PC-9 (cell line): ENCODE results near the gene SHISAL1. TPM values are rescaled to one million over a fixed set of nuclear protein-coding genes. Genes with fewer than 3 reads are reported as not detected.

Experiments
- BruUV-seq: library from RNA; stranded (reverse); fragments of 400-500 nt; replicated peaks from 2 replicates; lab custom pipeline; 2021; lab: Mats Ljungman, UMichigan
- CTCF ChIA-PET: fragments of 300-600 bp; sonication (Branson Sonifier 250); formaldehyde crosslinking; loops from one replicate; lab custom pipeline; 2022; ENCODE audit warnings: antibody characterized with exemption; lab: Charles Lee
- POLR2A ChIA-PET: fragments of 300-600 bp; sonication (Branson Sonifier 250); formaldehyde crosslinking; loops from one replicate; lab custom pipeline; 2022; ENCODE audit warnings: antibody characterized with exemption; ENCODE audit not compliant: unreplicated experiment; lab: Charles Lee
- DNase-seq, 2 experiments: peaks; one replicate each; pipeline versions ENCODE4 v3.0.0 to v3.0.0-alpha.2; 2015 to 2022; ENCODE audit warnings: mixed read lengths in 1 of 2
- H2AFZ ChIP-seq: fragments of 200-600 bp; sonication (generic); 2 replicates; pipeline ENCODE4 v1.8.1; 2017; ENCODE audit warnings: antibody characterized with exemption
- H3F3A ChIP-seq: fragments of 200-600 bp; sonication (generic); 2 replicates; pipeline ENCODE4 v1.8.1; 2017; ENCODE audit warnings: antibody characterized with exemption, mild to moderate bottlenecking, low read depth; ENCODE audit not compliant: insufficient read depth
- H3K27ac ChIP-seq: fragments of 200-600 bp; sonication (generic); 2 replicates; pipeline ENCODE4 v1.6.1; 2016; ENCODE audit warnings: mixed run types
- H3K27me3 ChIP-seq: fragments of 200-600 bp; sonication (generic); 2 replicates; pipeline ENCODE4 v1.6.1; 2016; ENCODE audit warnings: low read depth, mixed run types; ENCODE audit not compliant: insufficient read depth
- H3K36me3 ChIP-seq: fragments of 200-600 bp; sonication (generic); 2 replicates; pipeline ENCODE4 v1.6.1; 2016; ENCODE audit warnings: low read depth, mixed run types
- H3K4me1 ChIP-seq: fragments of 200-600 bp; sonication (generic); replicated peaks from 2 replicates; pipeline ENCODE4 v1.6.1; 2016; ENCODE audit warnings: mixed run types; ENCODE audit not compliant: insufficient read depth
- H3K4me2 ChIP-seq: fragments of 200-600 bp; sonication (generic); 2 replicates; pipeline ENCODE4 v1.6.1; 2017; ENCODE audit warnings: mixed run types
- H3K4me3 ChIP-seq: fragments of 200-600 bp; sonication (generic); 2 replicates; pipeline ENCODE4 v1.6.1; 2016; ENCODE audit warnings: mixed run types
- H3K79me2 ChIP-seq: fragments of 200-600 bp; sonication (generic); 2 replicates; pipeline ENCODE4 v1.6.1; 2017; ENCODE audit warnings: low read depth, mixed run types
- H3K9me2 ChIP-seq: fragments of 200-600 bp; sonication (generic); 2 replicates; pipeline ENCODE4 v1.8.1; 2017; ENCODE audit warnings: mild to moderate bottlenecking; ENCODE audit not compliant: insufficient read depth
- H3K9me3 ChIP-seq: fragments of 200-600 bp; sonication (generic); 2 replicates; pipeline ENCODE4 v1.8.1; 2016; ENCODE audit warnings: low read depth; ENCODE audit not compliant: insufficient read depth
- H4K20me1 ChIP-seq: fragments of 200-600 bp; sonication (generic); 2 replicates; pipeline ENCODE4 v1.8.1; 2017; ENCODE audit not compliant: insufficient read depth
- EZH2 ChIP-seq: fragments of 200-600 bp; sonication (generic); IDR thresholded peaks from 2 replicates; pipeline ENCODE4 v1.8.0; 2017; ENCODE audit warnings: antibody characterized with exemption, low read depth
- intact Hi-C: fragments of 100-400 bp; cut with micrococcal nuclease; formaldehyde crosslinking; loops from one replicate; pipeline ENCODE4 v1.10.0; 2022; ENCODE audit not compliant: unreplicated experiment
- total RNA-seq: library from RNA; stranded (reverse); gene quantifications from 2 replicates; pipeline ENCODE4 v1.2.3, GENCODE V29; 2021
- TF ChIP-seq, protein P1 (sequence below): fragments of 200-600 bp; sonication (generic); conservative IDR thresholded peaks from 2 replicates; pipeline ENCODE4 v1.6.1; 2017; ENCODE audit warnings: mixed run types, antibody characterized with exemption, mild to moderate bottlenecking, moderate library complexity

Gene SHISAL1
- total RNA-seq, 1 experiment from 2014 or later: 0.94 TPM

DNA sequence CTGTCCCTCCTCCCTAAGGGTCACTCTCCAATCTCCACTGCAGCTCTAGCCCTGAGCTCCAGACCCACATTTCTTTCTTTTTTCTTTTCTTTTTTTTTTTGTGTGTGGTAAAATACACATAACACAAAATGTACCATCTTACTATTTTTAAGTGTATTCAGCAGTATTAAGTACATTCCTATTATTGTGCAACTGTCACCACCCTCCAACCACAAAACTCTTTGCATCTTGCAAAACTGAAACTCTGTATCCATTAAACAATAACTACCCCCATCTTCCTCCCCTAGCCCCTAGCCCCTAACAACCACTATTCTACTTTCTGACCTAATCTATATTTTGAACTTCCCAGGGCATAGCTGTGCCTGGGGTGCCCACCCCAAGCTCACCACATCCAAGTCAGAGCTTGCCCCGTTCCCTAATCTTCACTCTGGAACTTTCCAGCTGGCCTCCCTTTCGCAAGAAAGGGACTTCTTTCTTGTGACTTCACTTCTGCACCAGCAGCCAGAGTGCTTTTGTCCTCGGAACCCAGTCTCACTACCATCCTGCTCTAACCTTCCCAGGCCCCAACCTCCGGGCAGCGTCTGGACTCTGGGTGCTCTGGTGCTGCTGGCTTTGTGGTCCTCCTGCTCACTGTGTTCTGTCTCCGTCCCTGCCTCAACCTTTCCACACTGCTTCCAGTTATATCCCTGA, 101.3 kb downstream of the SHISAL1 start:
- Histone ChIP-seq H3K36me3 (no peaks in the 10 kb centered on the region), H3K9me3 (peaks cover 10% of the 10 kb centered on the region; the same call in 1 of the 2 replicates), H3K27ac (no peak overlapping the region), H3K79me2 (no peaks in the 10 kb centered on the region), H3K4me1 (no peaks in the 10 kb centered on the region), H3K27me3 (peaks cover 35% of the 10 kb centered on the region; the same call in 1 of the 2 replicates), H3K4me2 (no peak overlapping the region), H3K9me2 (no peaks in the 10 kb centered on the region), H2AFZ (no peak overlapping the region), H3K4me3 (no peak overlapping the region), H4K20me1 (no peaks in the 10 kb centered on the region), H3F3A (no peaks in the 10 kb centered on the region; the same call in 1 of the 2 replicates)
- no peak for DNase-seq
- CTCF ChIA-PET: interaction anchor here (0.7 kb wide), 1 partner anchor 570 kb away, joined by 3 read pairs; no protein-coding TSS in a partner anchor
- intact Hi-C loops: no loop called here
- no peak for TF ChIP-seq EZH2
- TF ChIP-seq, protein P1, sequence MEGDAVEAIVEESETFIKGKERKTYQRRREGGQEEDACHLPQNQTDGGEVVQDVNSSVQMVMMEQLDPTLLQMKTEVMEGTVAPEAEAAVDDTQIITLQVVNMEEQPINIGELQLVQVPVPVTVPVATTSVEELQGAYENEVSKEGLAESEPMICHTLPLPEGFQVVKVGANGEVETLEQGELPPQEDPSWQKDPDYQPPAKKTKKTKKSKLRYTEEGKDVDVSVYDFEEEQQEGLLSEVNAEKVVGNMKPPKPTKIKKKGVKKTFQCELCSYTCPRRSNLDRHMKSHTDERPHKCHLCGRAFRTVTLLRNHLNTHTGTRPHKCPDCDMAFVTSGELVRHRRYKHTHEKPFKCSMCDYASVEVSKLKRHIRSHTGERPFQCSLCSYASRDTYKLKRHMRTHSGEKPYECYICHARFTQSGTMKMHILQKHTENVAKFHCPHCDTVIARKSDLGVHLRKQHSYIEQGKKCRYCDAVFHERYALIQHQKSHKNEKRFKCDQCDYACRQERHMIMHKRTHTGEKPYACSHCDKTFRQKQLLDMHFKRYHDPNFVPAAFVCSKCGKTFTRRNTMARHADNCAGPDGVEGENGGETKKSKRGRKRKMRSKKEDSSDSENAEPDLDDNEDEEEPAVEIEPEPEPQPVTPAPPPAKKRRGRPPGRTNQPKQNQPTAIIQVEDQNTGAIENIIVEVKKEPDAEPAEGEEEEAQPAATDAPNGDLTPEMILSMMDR: no peak
- no TSS peak for BruUV-seq
- POLR2A ChIA-PET: no interaction called here

DNA sequence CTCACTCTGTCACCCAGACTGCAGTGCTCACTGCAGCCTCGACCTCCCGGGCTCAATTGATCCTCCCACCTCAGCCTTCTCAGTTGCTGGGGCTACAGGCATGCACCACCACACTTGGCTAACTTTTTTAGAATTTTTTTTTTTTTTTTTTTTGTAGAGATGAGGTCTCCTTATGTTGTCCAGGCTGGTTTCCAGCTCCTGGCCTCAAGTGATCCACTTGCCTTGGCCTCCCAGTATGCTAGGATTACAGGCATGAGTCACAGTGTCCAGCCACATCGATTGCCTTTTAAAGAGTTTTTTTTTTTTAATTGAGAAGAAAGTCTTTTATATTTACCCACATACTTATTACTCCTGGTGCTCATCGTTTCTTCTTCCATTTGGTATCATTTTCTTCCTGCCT, 102.0 kb downstream of the SHISAL1 start:
- Histone ChIP-seq H2AFZ (no peak overlapping the region), H3K4me2 (no peak overlapping the region), H3K79me2 (no peaks in the 10 kb centered on the region), H3K36me3 (no peaks in the 10 kb centered on the region), H4K20me1 (no peaks in the 10 kb centered on the region), H3K27me3 (peaks cover 41% of the 10 kb centered on the region; the same call in 1 of the 2 replicates), H3K4me3 (no peak overlapping the region), H3K9me2 (no peaks in the 10 kb centered on the region), H3K9me3 (peaks cover 10% of the 10 kb centered on the region; the same call in 1 of the 2 replicates), H3F3A (no peaks in the 10 kb centered on the region), H3K27ac (no peak overlapping the region), H3K4me1 (no peaks in the 10 kb centered on the region)
- TF ChIP-seq EZH2: no peak
- TF ChIP-seq, protein P1: no peak
- POLR2A ChIA-PET: no interaction called here
- no peak for DNase-seq
- BruUV-seq: no TSS peak
- CTCF ChIA-PET: interaction anchor here (0.7 kb wide), 1 partner anchor 570 kb away, joined by 3 read pairs; no protein-coding TSS in a partner anchor
- intact Hi-C loops: no loop called here

DNA sequence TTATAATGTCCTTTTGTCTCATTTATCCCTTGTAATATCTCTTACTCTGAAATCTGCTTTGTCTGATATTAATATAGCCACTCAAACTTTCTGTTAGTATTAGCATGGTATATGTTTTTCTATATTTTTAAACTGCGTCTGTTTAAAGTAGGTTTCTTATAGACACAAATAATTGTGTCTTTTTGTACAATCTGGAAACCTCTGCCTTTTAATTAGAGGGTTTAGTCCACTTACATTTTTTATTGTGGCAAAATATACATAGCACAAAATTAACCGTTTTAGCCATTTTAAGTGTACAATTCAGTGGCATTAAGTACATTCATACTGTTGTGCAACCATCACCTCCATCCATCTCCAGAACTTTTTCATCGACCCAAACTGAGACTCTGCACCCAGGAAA, 103.4 kb downstream of the SHISAL1 start:
- no peaks in the 10 kb centered on the region for H3K36me3 ChIP-seq
- H3K4me3 ChIP-seq: no peak overlapping the region
- no peaks in the 10 kb centered on the region for H4K20me1 ChIP-seq
- peaks cover 10% of the 10 kb centered on the region; the same call in 1 of the 2 replicates for H3K9me3 ChIP-seq
- H3K27ac ChIP-seq: no peak overlapping the region
- ChIA-PET CTCF (no interaction called here), POLR2A (no interaction called here)
- no peaks in the 10 kb centered on the region for H3K79me2 ChIP-seq
- H3K4me2 ChIP-seq: no peak overlapping the region
- no peaks in the 10 kb centered on the region for H3F3A ChIP-seq
- TF ChIP-seq EZH2: no peak
- TF ChIP-seq, protein P1: no peak
- no TSS peak for BruUV-seq
- H3K27me3 ChIP-seq: peaks cover 47% of the 10 kb centered on the region; the same call in 1 of the 2 replicates
- no peaks in the 10 kb centered on the region for H3K9me2 ChIP-seq
- no peak overlapping the region for H2AFZ ChIP-seq
- no peaks in the 10 kb centered on the region for H3K4me1 ChIP-seq
- DNase-seq: no peak
- intact Hi-C loops: no loop called here
